Smooth muscle cell (in vitro differentiated cells): ENCODE measurements around the gene TGIF1. TPM values are rescaled to one million over a fixed set of nuclear protein-coding genes. Genes with fewer than 3 reads are reported as not detected.

Source experiments
- DNase-seq: peaks from one replicate; lab custom pipeline; 2025; ENCODE audit not compliant: unreplicated experiment; lab: John Stamatoyannopoulos, UW
- H2AFZ ChIP-seq: fragments of 200-600 bp; sonication (generic); 2 replicates; pipeline ENCODE4 v1.6.0; 2016; ENCODE audit warnings: antibody characterized with exemption, low read depth, mild to moderate bottlenecking
- H3F3A ChIP-seq: fragments of 200-600 bp; sonication (generic); 2 replicates; pipeline ENCODE4 v1.6.0; 2017; ENCODE audit warnings: antibody characterized with exemption, low read depth
- H3K27ac ChIP-seq: fragments of 200-600 bp; sonication (generic); 2 replicates; pipeline ENCODE4 v1.5.1; 2016; ENCODE audit warnings: low read depth, mild to moderate bottlenecking
- H3K27me3 ChIP-seq: fragments of 200-600 bp; sonication (generic); 2 replicates; pipeline ENCODE4 v1.6.1; 2016; ENCODE audit warnings: low read depth, mild to moderate bottlenecking
- H3K36me3 ChIP-seq: fragments of 200-600 bp; sonication (generic); 2 replicates; pipeline ENCODE4 v1.5.1; 2016; ENCODE audit warnings: low read depth
- H3K4me1 ChIP-seq: fragments of 200-600 bp; sonication (generic); 2 replicates; pipeline ENCODE4 v1.5.1; 2016; ENCODE audit warnings: low read depth
- H3K4me2 ChIP-seq: fragments of 200-600 bp; sonication (generic); 2 replicates; pipeline ENCODE4 v1.6.0; 2016; ENCODE audit warnings: mild to moderate bottlenecking
- H3K4me3 ChIP-seq: fragments of 200-600 bp; sonication (generic); 2 replicates; pipeline ENCODE4 v1.5.1; 2016; ENCODE audit warnings: mild to moderate bottlenecking
- H3K79me2 ChIP-seq: fragments of 200-600 bp; sonication (generic); 2 replicates; pipeline ENCODE4 v1.6.0; 2016; ENCODE audit warnings: low read depth, mild to moderate bottlenecking
- H3K9ac ChIP-seq: fragments of 200-600 bp; sonication (generic); 2 replicates; pipeline ENCODE4 v1.6.0; 2016; ENCODE audit warnings: low read depth
- H3K9me3 ChIP-seq: fragments of 200-600 bp; sonication (generic); replicated peaks from 2 replicates; pipeline ENCODE4 v1.5.1; 2016; ENCODE audit warnings: low read depth
- H4K20me1 ChIP-seq: fragments of 200-600 bp; sonication (generic); 2 replicates; pipeline ENCODE4 v1.6.0; 2016; ENCODE audit warnings: low read depth
- CTCF ChIP-seq: fragments of 200-600 bp; sonication (generic); IDR thresholded peaks from 2 replicates; pipeline ENCODE4 v1.5.1; 2017; ENCODE audit warnings: borderline replicate concordance, mild to moderate bottlenecking, antibody characterized with exemption; ENCODE audit not compliant: insufficient read depth, poor library complexity, severe bottlenecking
- WGBS: methylation state at CpG from one replicate; pipeline ENCODE4 v1.1.7; 2016; ENCODE audit warnings: low lambda C conversion rate; 5-methylcytosine and 5-hydroxymethylcytosine counted together
- polyA plus RNA-seq: library from polyadenylated mRNA; unstranded; fragments of >200 nt; fragmentation: Nextera tagmentation; extraction: Ambion mirVana; gene quantifications from 2 replicates; pipeline ENCODE4 v1.2.1, GENCODE V29; 2016
- total RNA-seq: library from RNA; depleted of rRNA; stranded (reverse); fragments of >200 nt; gene quantifications from 2 replicates; pipeline ENCODE4 v1.2.3, GENCODE V29; 2014

TGIF1 gene
- total and polyA plus RNA-seq, 2 experiments from 2014 or later, result 96.7 to 165 TPM

- no peak overlapping the region for H3K4me2 ChIP-seq
- no peaks in the 10 kb centered on the region for H4K20me1 ChIP-seq
- no peaks in the 10 kb centered on the region for H3K27me3 ChIP-seq
- TF ChIP-seq CTCF, result no peak
- no peak overlapping the region for H2AFZ ChIP-seq
- H3K4me3 ChIP-seq, result no peak overlapping the region
- no peaks in the 10 kb centered on the region for H3K4me1 ChIP-seq
- no peak overlapping the region for H3K9ac ChIP-seq
- H3K9me3 ChIP-seq, result no peaks in the 10 kb centered on the region
- no peaks in the 10 kb centered on the region for H3F3A ChIP-seq
- 75% methylated on average over 3 of the region's 3 CpGs for WGBS
- DNase-seq, result no peak
- H3K36me3 ChIP-seq, result no peaks in the 10 kb centered on the region
- no peak overlapping the region for H3K27ac ChIP-seq
- no peaks in the 10 kb centered on the region for H3K79me2 ChIP-seq
Measured at GRCh38 chr18:3424280-3424890, 25.6 kb upstream of the TGIF1 start.

- no peak overlapping the region for H3K4me2 ChIP-seq
Measured at GRCh38 chr18:3425030-3425429, 24.9 kb upstream of the TGIF1 start.

GRCh38 chr18:3425446-3425845 lies 24.5 kb upstream of the TGIF1 start:
- no peak overlapping the region for H3K9ac ChIP-seq

More at GRCh38 chr18:3425030-3425429, 24.9 kb upstream of the TGIF1 start:
- no peak overlapping the region for H3K4me3 ChIP-seq
- H3K27ac ChIP-seq, result no peak overlapping the region
- no peaks in the 10 kb centered on the region for H3K9me3 ChIP-seq
- H3K4me1 ChIP-seq, result no peaks in the 10 kb centered on the region
- DNase-seq, result no peak
- 97% methylated on average over 3 of the region's 3 CpGs for WGBS
- no peaks in the 10 kb centered on the region for H3F3A ChIP-seq
- H2AFZ ChIP-seq, result no peak overlapping the region
- TF ChIP-seq CTCF, result no peak
- H3K9ac ChIP-seq, result no peak overlapping the region
- no peaks in the 10 kb centered on the region for H4K20me1 ChIP-seq
- no peaks in the 10 kb centered on the region for H3K36me3 ChIP-seq
- H3K27me3 ChIP-seq, result no peaks in the 10 kb centered on the region
- H3K79me2 ChIP-seq, result no peaks in the 10 kb centered on the region

More at GRCh38 chr18:3425446-3425845, 24.5 kb upstream of the TGIF1 start:
- H3F3A ChIP-seq, result no peaks in the 10 kb centered on the region
- H3K79me2 ChIP-seq, result no peaks in the 10 kb centered on the region
- no peak for DNase-seq
- H3K4me2 ChIP-seq, result no peak overlapping the region
- H3K27ac ChIP-seq, result no peak overlapping the region
- H3K36me3 ChIP-seq, result no peaks in the 10 kb centered on the region
- no peaks in the 10 kb centered on the region for H3K9me3 ChIP-seq
- no peak overlapping the region for H2AFZ ChIP-seq
- no peaks in the 10 kb centered on the region for H3K4me1 ChIP-seq
- no peaks in the 10 kb centered on the region for H4K20me1 ChIP-seq
- no peak overlapping the region for H3K4me3 ChIP-seq
- no peak for TF ChIP-seq CTCF
- no peaks in the 10 kb centered on the region for H3K27me3 ChIP-seq
- 93% methylated on average over 6 of the region's 6 CpGs for WGBS
